ENCODE results near the gene LY6G6C.
"Not testable (repeated sequence)": the region's sequence is repeated elsewhere in the genome, so short reads cannot be mapped to it uniquely, and the experiment has no call there.

LY6G6C gene

GRCh38 chr6:31711233-31711632, 10.3 kb downstream of the LY6G6C start:
- DNase-seq = no peak
- H3K9me3 ChIP-seq = no peaks in the 10 kb centered on the region
- H3K4me3 ChIP-seq (ENCODE audit: low read depth, low read length) = no peak overlapping the region
- no peaks in the 10 kb centered on the region for H3K4me1 ChIP-seq
- TF ChIP-seq CTCF (IDR thresholded peaks at IDR 0.05; ENCODE audit: low read depth, low read length) = no peak
- H3K36me3 ChIP-seq = no peaks in the 10 kb centered on the region
- H3K27me3 ChIP-seq = no peaks in the 10 kb centered on the region

GRCh38 chr6:31710523-31711219, 10.9 kb downstream of the LY6G6C start:
- no peaks in the 10 kb centered on the region for H3K36me3 ChIP-seq
- H3K4me3 ChIP-seq (ENCODE audit: low read depth, low read length) = no peak overlapping the region
- H3K9me3 ChIP-seq = no peaks in the 10 kb centered on the region
- H3K4me1 ChIP-seq = no peaks in the 10 kb centered on the region
- TF ChIP-seq CTCF (IDR thresholded peaks at IDR 0.05; ENCODE audit: low read depth, low read length) = no peak
- no peak for DNase-seq
- H3K27me3 ChIP-seq = no peaks in the 10 kb centered on the region

- H3K4me3 ChIP-seq (ENCODE audit: low read depth, low read length); H3K27me3 ChIP-seq; H3K36me3 ChIP-seq; H3K9me3 ChIP-seq; DNase-seq; H3K4me1 ChIP-seq: not testable (repeated sequence)
Measured at GRCh38 chr6:31709157-31709556, 12.4 kb downstream of the LY6G6C start.

- H3K9me3 ChIP-seq = no peaks in the 10 kb centered on the region
- DNase-seq = no peak
- H3K27me3 ChIP-seq = no peaks in the 10 kb centered on the region
- H3K36me3 ChIP-seq = no peaks in the 10 kb centered on the region
- H3K4me3 ChIP-seq (ENCODE audit: low read depth, low read length) = no peak overlapping the region
- H3K4me1 ChIP-seq = no peaks in the 10 kb centered on the region
- no peak for TF ChIP-seq CTCF (IDR thresholded peaks at IDR 0.05; ENCODE audit: low read depth, low read length)
Measured at GRCh38 chr6:31708224-31708623, 13.3 kb downstream of the LY6G6C start.

GRCh38 chr6:31707701-31708100, 13.8 kb downstream of the LY6G6C start:
- DNase-seq = no peak
- H3K36me3 ChIP-seq = no peaks in the 10 kb centered on the region
- no peak overlapping the region for H3K4me3 ChIP-seq (ENCODE audit: low read depth, low read length)
- no peaks in the 10 kb centered on the region for H3K4me1 ChIP-seq
- H3K9me3 ChIP-seq = no peaks in the 10 kb centered on the region
- no peaks in the 10 kb centered on the region for H3K27me3 ChIP-seq
- no peak for TF ChIP-seq CTCF (IDR thresholded peaks at IDR 0.05; ENCODE audit: low read depth, low read length)

GRCh38 chr6:31706599-31706998, 14.9 kb downstream of the LY6G6C start, which contains the start of gene LY6G6F:
TSS of gene LY6G6F (plus strand) at chr6:31706866. CDS start at chr6:31706907, 41 bp downstream.
- no peaks in the 10 kb centered on the region for H3K27me3 ChIP-seq
- H3K4me3 ChIP-seq (ENCODE audit: low read depth, low read length) = no peak within 1 kb of the TSS
- no peak for TF ChIP-seq CTCF (IDR thresholded peaks at IDR 0.05; ENCODE audit: low read depth, low read length)
- peak; percentile 62 for DNase-seq
- no peaks in the 10 kb centered on the region for H3K36me3 ChIP-seq
- H3K9me3 ChIP-seq = no peaks in the 10 kb centered on the region
- no peaks in the 10 kb centered on the region for H3K4me1 ChIP-seq
